C4-2B (cell line): ENCODE results near the gene ZBTB14.

ENCODE experiments used
- H3K27ac ChIP-seq: fragments of 450-650 bp; 2 replicates; pipeline ENCODE4 v1.5.1; 2017
- ZFX ChIP-seq: fragments of 450-650 bp; IDR thresholded peaks from 2 replicates; pipeline ENCODE4 v1.6.1; 2017
- TF ChIP-seq, protein P1 (sequence below): fragments of 450-650 bp; conservative IDR thresholded peaks from 2 replicates; pipeline ENCODE4 v1.5.1; 2017; ENCODE audit warnings: mild to moderate bottlenecking

ZBTB14 gene

GRCh38 chr18:5253910-5254309, 41.6 kb downstream of the ZBTB14 start:
- TF ChIP-seq, protein P1, sequence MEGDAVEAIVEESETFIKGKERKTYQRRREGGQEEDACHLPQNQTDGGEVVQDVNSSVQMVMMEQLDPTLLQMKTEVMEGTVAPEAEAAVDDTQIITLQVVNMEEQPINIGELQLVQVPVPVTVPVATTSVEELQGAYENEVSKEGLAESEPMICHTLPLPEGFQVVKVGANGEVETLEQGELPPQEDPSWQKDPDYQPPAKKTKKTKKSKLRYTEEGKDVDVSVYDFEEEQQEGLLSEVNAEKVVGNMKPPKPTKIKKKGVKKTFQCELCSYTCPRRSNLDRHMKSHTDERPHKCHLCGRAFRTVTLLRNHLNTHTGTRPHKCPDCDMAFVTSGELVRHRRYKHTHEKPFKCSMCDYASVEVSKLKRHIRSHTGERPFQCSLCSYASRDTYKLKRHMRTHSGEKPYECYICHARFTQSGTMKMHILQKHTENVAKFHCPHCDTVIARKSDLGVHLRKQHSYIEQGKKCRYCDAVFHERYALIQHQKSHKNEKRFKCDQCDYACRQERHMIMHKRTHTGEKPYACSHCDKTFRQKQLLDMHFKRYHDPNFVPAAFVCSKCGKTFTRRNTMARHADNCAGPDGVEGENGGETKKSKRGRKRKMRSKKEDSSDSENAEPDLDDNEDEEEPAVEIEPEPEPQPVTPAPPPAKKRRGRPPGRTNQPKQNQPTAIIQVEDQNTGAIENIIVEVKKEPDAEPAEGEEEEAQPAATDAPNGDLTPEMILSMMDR = no peak
- TF ChIP-seq ZFX = no peak
- H3K27ac ChIP-seq = no peak overlapping the region

DNA sequence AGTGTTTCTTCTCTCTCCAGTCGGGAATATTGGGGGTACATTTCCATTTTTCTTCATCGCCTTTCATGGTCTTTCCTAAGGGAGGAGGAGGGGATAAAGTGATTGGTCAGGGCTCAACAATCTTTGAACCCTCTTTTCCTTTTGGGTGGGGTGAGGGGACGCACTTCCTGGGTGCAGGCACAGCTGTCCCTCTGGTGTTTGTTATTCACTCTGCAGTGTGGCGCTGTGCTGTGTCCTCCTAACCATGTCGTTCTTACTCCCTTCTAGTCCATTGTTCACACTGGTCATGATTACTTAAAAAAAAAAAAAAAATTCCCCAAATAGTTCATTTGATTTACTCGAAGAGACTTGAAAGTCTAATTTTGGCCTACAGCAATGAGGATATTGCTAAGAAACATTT, 44.4 kb downstream of the ZBTB14 start:
- H3K27ac ChIP-seq = no peak overlapping the region
- no peak for TF ChIP-seq ZFX
- TF ChIP-seq, protein P1 = no peak

GRCh38 chr18:5250603-5251002, 44.9 kb downstream of the ZBTB14 start:
- H3K27ac ChIP-seq = no peak overlapping the region
- TF ChIP-seq, protein P1 = no peak
- TF ChIP-seq ZFX = no peak

DNA sequence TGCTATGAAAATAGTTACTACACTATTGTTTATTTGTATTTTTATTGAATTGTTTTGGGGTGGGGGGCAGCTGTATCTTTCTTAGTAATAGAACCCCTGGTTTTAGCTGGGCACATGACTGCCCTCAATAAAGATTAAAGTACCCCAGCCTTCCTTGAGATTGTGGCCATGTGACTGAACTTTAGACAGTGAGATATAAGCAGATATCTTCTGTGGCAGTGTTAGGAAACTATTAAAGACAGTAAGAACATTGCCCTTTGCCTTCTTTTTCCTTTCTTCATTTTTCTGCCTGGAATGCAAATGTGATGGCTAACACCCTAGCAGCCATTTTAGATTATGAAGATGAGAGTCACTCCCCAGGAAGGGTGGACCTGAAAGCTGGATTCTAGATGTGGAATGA, 50.6 kb downstream of the ZBTB14 start:
- H3K27ac ChIP-seq = no peak overlapping the region
- TF ChIP-seq ZFX = no peak
- TF ChIP-seq, protein P1 = no peak

DNA sequence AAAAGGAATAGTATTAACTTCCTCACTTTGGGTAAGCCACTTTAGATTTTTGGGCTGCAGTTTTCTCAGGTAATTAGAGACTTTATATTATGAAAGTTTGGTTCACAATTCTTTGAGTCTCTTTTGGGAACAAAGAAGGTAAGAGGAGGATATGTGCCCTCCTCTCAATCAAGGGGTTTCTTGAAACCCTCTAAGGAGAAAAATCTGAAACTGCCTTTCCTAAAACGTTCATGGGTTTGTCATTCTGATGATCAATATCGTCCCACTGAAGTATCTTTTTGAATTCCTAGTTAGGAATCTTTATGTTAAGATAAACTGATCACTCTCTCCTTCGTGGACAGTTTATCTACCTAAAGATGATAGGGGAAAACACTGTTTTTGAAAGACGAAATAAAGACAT, 56.1 kb downstream of the ZBTB14 start:
- no peak overlapping the region for H3K27ac ChIP-seq
- TF ChIP-seq, protein P1 = no peak
